HCT116 (cell line): ENCODE measurements around the gene PIH1D1. TPM values are rescaled to one million over a fixed set of nuclear protein-coding genes. Genes with fewer than 3 reads are reported as not detected.

Experiments
- ATAC-seq: fragments of 200-7000 bp; cut with Tn5 transposase; 2 replicates; pipeline ENCODE4 v1.9.1; 2020; ENCODE audit warnings: mild to moderate bottlenecking, moderate library complexity
- BruUV-seq: library from RNA; stranded (reverse); fragments of 400-500 nt; replicated peaks from 2 replicates; lab custom pipeline; 2021; lab: Mats Ljungman, UMichigan
- CTCF ChIA-PET: fragments of 300-600 bp; sonication (Branson Sonifier 250); formaldehyde crosslinking; loops from one replicate; lab custom pipeline; 2021; ENCODE audit warnings: antibody characterized with exemption; lab: Charles Lee
- POLR2A ChIA-PET: fragments of 300-600, 350-600 bp; sonication (Branson Sonifier 250); formaldehyde crosslinking; loops from one replicate; lab custom pipeline; 2021; ENCODE audit warnings: antibody characterized with exemption; lab: Charles Lee
- RAD21 ChIA-PET, 2 experiments: fragments of 300-600 bp; sonication (Branson Sonifier 250); formaldehyde crosslinking; loops; one replicate each; lab custom pipeline; 2023; ENCODE audit warnings: low total read pairs in 2 of 2; ENCODE audit not compliant: uncharacterized antibody in 2 of 2, unreplicated experiment in 2 of 2, low non-redundant PET in 1 of 2; lab: Charles Lee
- DNase-seq: peaks from one replicate; pipeline ENCODE4 v3.0.0-alpha.2; 2010; ENCODE audit warnings: low read depth, low spot score
- H2AFZ ChIP-seq: fragments of 200-600 bp; shearing (Covaris generic), sonication (generic); 2 replicates; pipeline ENCODE4 v1.6.1; 2017; ENCODE audit warnings: low read depth, mixed run types, mixed read lengths, antibody characterized with exemption, low read length; ENCODE audit not compliant: poor library complexity, severe bottlenecking
- H3K27ac ChIP-seq: 2 replicates; pipeline ENCODE4 v1.5.1; 2012; ENCODE audit warnings: low read depth, low read length
- H3K27me3 ChIP-seq: fragments of 200-600 bp; sonication (generic); 2 replicates; pipeline ENCODE4 v1.6.1; 2016; ENCODE audit warnings: mixed run types, low read length, mixed read lengths; ENCODE audit not compliant: insufficient read depth
- H3K36me3 ChIP-seq, 2 experiments: fragments of 200-500 bp in 1 of 2; fragments of 200-600 bp in 1 of 2; sonication (Bioruptor generic) in 1 of 2; sonication (generic) in 1 of 2; 2 replicates each; pipeline versions ENCODE4 v1.5.1 to v1.6.1; 2014 to 2016; ENCODE audit warnings: low read length in 2 of 2, inconsistent platforms in 1 of 2, mixed read lengths in 1 of 2, mixed run types in 1 of 2; ENCODE audit not compliant: insufficient read depth in 2 of 2, control insufficient read depth in 1 of 2
- H3K4me1 ChIP-seq, 2 experiments: fragments of 200-600 bp in 1 of 2; sonication (generic) in 1 of 2; 2 replicates each; pipeline versions ENCODE4 v1.5.1 to v1.6.1; 2012 to 2017; ENCODE audit warnings: low read length in 2 of 2, inconsistent platforms in 1 of 2, mild to moderate bottlenecking in 1 of 2, mixed read lengths in 1 of 2, mixed run types in 1 of 2, moderate library complexity in 1 of 2; ENCODE audit not compliant: insufficient read depth in 2 of 2, control insufficient read depth in 1 of 2
- H3K4me2 ChIP-seq: fragments of 200-600 bp; sonication (generic); 2 replicates; pipeline ENCODE4 v1.6.1; 2017; ENCODE audit warnings: mixed run types, low read length, mixed read lengths
- H3K4me3 ChIP-seq, 2 experiments: fragments of 200-600 bp in 1 of 2; sonication (generic) in 1 of 2; replicated peaks in 1 of 2; 2 replicates each; pipeline ENCODE4 v1.5.1; 2011 to 2016; ENCODE audit warnings: low read length in 2 of 2, control low read depth in 1 of 2, low read depth in 1 of 2, mild to moderate bottlenecking in 1 of 2, mixed read lengths in 1 of 2, mixed run types in 1 of 2
- H3K79me2 ChIP-seq: fragments of 200-600 bp; sonication (generic); 2 replicates; pipeline ENCODE4 v1.6.1; 2017; ENCODE audit warnings: mild to moderate bottlenecking, mixed run types, low read length, moderate library complexity, mixed read lengths; ENCODE audit not compliant: insufficient read depth
- H3K9ac ChIP-seq: fragments of 200-600 bp; sonication (generic); 2 replicates; pipeline ENCODE4 v1.6.1; 2016; ENCODE audit warnings: low read length, mixed read lengths
- H3K9me2 ChIP-seq: fragments of 200-600 bp; sonication (generic), shearing (Covaris generic); 2 replicates; pipeline ENCODE4 v1.6.1; 2017; ENCODE audit warnings: mixed run types, mild to moderate bottlenecking, moderate library complexity; ENCODE audit not compliant: insufficient read depth
- H3K9me3 ChIP-seq, 2 experiments: fragments of 200-500 bp in 1 of 2; fragments of 200-600 bp in 1 of 2; sonication (Bioruptor generic) in 1 of 2; sonication (generic) in 1 of 2; 2 replicates each; pipeline ENCODE4 v1.6.1; 2014 to 2017; ENCODE audit warnings: low read length in 2 of 2, mixed read lengths in 2 of 2, inconsistent platforms in 1 of 2, low read depth in 1 of 2, mild to moderate bottlenecking in 1 of 2, mixed run types in 1 of 2, moderate library complexity in 1 of 2; ENCODE audit not compliant: control insufficient read depth in 1 of 2, insufficient read depth in 1 of 2
- H4K20me1 ChIP-seq: fragments of 200-600 bp; sonication (generic), shearing (Covaris generic); 2 replicates; pipeline ENCODE4 v1.6.1; 2017; ENCODE audit warnings: mixed run types, mild to moderate bottlenecking, moderate library complexity; ENCODE audit not compliant: insufficient read depth
- CTCF ChIP-seq, 3 experiments: fragments of 200-600 bp in 1 of 3; sonication (generic) in 1 of 3; IDR thresholded peaks in 2 of 3; conservative IDR thresholded peaks in 1 of 3; 2 replicates each; pipeline ENCODE4 v1.5.1; 2012 to 2017; ENCODE audit warnings: low read depth in 2 of 3, low read length in 2 of 3, antibody characterized with exemption in 1 of 3, borderline replicate concordance in 1 of 3, control low read depth in 1 of 3, mild to moderate bottlenecking in 1 of 3, mixed read lengths in 1 of 3, mixed run types in 1 of 3, moderate library complexity in 1 of 3; ENCODE audit not compliant: insufficient read depth in 1 of 3
- FOSL1 ChIP-seq: IDR thresholded peaks from 2 replicates; pipeline ENCODE4 v1.6.1; 2012; ENCODE audit warnings: low read depth
- RAD21 ChIP-seq: IDR thresholded peaks from 2 replicates; pipeline ENCODE4 v1.6.1; 2012; ENCODE audit warnings: low read depth, mild to moderate bottlenecking
- REST ChIP-seq: IDR thresholded peaks from 2 replicates; pipeline ENCODE4 v1.6.1; 2012; ENCODE audit warnings: low read depth
- SIN3A ChIP-seq: IDR thresholded peaks from 2 replicates; pipeline ENCODE4 v1.6.1; 2012; ENCODE audit warnings: low read depth
- intact Hi-C: fragments of 100-400 bp; cut with micrococcal nuclease; formaldehyde crosslinking; loops from 2 replicates; pipeline ENCODE4 v1.10.0; 2022
- total RNA-seq: library from RNA; stranded (reverse); gene quantifications from one replicate; pipeline ENCODE4 v1.2.1, GENCODE V29; 2021; ENCODE audit not compliant: unreplicated experiment

The PIH1D1 gene
- total RNA-seq, 1 experiment from 2014 or later = 152 TPM

GRCh38 chr19:49415102-49415809 lies 36.4 kb downstream of the PIH1D1 start:
- no peak for TF ChIP-seq SIN3A
- no peak for TF ChIP-seq REST
- TF ChIP-seq FOSL1 = no peak
- no peak for TF ChIP-seq RAD21
- no peak for TF ChIP-seq CTCF (IDR thresholded peaks at IDR 0.05 in 2 of 3, conservative IDR thresholded peaks at IDR 0.05 in 1 of 3; ENCODE audit: borderline replicate concordance in 1 of 3, insufficient read depth in 1 of 3, low read depth in 2 of 3, low read length in 2 of 3)
- TF ChIP-seq, all 23 proteins: peak for 0
- ATAC-seq (no peak), DNase-seq (no peak)
- H3K36me3 ChIP-seq = no peaks in the 10 kb centered on the region
- no peaks in the 10 kb centered on the region for H4K20me1 ChIP-seq
- H3K9me2 ChIP-seq = no peaks in the 10 kb centered on the region
- BruUV-seq = no TSS peak
- intact Hi-C loops = no loop called here
- no peak overlapping the region for H3K4me3 ChIP-seq
- ChIA-PET RAD21 (no interaction called here), CTCF (no interaction called here), POLR2A (no interaction called here)
- H3K4me1 ChIP-seq = peaks cover 0 to 5% of the 10 kb centered on the region in 2 experiments; a peak in 1 of 4 replicates
- H3K79me2 ChIP-seq = no peaks in the 10 kb centered on the region
- H3K27ac ChIP-seq = no peak overlapping the region
- no peak overlapping the region for H2AFZ ChIP-seq
- no peak overlapping the region for H3K4me2 ChIP-seq
- H3K27me3 ChIP-seq = peaks cover 5% of the 10 kb centered on the region; the same call in 1 of the 2 replicates
- no peaks in the 10 kb centered on the region for H3K9me3 ChIP-seq
- no peak overlapping the region for H3K9ac ChIP-seq
